HG03469 (cell line): ENCODE data around the gene NRL.

Experiments
- ATAC-seq: cut with Tn5 transposase; IDR thresholded peaks from one replicate; pipeline ENCODE4 v1.9.1; 2021; ENCODE audit warnings: mild to moderate bottlenecking, moderate library complexity, moderate number of reproducible peaks; ENCODE audit not compliant: unreplicated experiment

NRL gene

DNA sequence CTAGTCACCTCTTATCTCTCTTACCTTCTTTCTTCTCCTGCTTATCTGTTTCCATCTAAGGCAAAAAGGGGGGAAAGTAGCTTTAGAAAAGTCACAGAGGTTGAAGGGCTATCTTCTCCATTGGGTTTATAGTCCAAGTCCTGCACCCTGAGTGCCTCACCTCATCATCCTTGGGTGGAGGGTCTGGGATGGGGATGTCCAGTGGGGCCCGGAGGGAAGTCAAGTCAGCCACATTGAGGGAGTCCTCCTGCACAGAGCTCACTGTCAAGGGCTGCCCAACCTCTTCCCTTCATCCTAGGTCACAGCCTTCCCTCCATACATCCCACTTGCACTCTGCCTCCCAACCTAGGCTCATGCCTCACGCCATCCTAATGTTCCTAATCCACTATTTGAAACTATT, 30.5 kb upstream of the NRL start:
- ATAC-seq, result no peak

DNA sequence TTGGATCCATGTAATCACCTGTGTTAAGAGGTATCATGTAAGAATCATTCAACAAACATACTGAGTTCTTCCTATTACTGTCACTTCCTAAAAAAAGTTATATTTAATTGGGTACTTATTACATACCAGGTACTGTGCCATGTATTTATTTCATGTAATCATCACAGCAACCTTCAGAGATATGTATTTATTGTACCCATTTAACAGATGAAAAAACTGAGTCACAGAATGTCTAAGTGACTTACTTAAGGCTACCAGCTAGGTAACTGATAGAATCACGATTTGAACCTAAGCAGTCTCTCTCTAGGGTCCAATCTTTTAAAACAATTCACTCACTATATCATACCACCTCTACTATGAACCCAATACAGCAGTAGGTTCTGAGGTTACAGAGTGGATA, 29.7 kb upstream of the NRL start:
- no peak for ATAC-seq

DNA sequence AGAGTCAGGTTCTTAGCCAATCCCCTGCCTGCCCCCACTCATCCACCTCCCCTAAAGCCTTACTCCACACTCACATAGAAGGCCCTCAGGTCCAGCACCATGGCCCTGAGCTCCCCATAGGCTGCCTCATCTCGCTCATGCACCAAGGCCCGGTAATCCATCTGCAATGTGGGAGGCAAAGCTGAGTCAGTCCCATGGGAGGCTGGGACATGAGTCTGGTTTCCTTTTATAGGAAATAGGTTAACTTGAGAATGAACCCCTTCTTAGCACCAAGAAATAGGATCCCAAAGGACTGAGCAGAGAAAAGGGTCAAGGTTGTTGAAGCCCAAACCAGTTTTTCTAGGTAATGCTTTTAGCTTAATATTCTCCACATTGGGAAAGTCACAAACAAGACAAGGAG, 28.8 kb upstream of the NRL start:
- ATAC-seq, result no peak

DNA sequence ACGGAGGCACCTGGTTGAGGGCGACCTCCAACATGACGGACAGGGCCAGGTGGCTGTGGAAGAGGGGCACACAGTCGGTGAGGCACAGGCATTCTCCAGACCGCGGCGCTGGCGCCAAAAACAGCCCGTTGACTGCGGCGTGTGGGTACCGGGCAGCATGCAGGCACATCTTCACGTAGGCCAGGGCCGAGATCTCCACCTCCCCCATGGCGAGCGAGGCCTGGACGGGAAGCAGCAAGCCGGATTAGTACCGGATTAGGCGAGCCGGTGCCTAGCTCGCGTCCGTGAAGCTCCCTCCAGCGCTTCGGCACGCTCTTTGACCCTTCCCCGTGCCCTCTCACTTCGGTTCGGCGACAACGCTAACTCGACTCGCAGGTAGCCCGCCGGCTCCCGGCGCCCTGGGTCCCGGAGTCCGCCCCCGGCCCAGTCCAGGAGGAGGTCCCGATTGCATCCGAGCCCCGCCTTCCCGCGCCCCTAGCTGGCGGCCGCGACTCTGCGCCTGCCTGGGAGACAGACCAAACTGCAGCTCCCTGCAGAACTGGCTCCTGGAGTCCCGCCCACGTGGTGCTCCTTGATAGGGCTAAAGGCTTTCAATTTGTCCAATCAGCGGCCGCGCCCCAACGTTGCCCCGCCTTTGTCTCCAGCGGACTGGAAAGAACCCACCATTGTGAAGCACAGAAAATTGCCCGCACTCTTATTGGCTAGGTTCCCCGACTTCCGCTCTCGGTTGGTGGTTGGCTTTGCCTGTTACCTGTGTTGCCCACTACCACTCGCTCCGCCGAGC, 26.5 kb upstream of the NRL start, which contains the start of gene EMC9:
Gene EMC9, minus strand, starts transcription at position 495 of the 784 bp plus-strand sequence. Its CDS starts 287 bp downstream, at position 208.
- ATAC-seq, result peak; percentile 71

DNA sequence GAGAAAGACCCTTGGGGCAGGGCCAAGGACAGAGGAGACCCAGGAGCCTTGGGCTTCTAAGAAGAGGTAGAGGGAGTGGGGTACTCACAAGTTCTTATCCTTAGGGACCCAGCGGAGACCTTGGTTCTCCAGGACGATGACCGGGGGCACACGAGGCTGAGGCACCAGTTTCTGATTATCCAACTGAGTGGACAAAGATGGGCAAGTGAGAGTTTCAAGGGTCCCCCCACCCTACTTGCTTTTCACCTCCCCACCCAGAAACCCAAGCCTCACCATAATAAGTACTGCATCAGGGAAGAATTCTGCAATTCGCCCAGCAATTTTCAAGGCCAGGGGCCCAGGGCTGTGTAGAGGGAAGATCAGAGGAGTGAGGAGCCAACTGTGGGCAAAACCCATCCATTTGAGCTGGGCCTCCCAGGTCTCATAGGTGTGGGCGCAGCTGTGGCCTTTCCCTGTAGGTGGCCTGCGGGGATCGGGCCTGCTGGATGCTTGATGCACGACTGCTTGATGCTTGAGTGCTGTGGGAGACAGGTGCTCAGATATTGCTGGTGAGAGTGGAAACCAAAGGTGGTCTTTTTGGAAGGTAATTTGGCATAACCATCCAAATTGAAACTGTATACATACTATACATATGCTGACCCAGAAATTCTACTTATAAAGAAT, 24.7 kb upstream of the NRL start:
- ATAC-seq, result no peak

DNA sequence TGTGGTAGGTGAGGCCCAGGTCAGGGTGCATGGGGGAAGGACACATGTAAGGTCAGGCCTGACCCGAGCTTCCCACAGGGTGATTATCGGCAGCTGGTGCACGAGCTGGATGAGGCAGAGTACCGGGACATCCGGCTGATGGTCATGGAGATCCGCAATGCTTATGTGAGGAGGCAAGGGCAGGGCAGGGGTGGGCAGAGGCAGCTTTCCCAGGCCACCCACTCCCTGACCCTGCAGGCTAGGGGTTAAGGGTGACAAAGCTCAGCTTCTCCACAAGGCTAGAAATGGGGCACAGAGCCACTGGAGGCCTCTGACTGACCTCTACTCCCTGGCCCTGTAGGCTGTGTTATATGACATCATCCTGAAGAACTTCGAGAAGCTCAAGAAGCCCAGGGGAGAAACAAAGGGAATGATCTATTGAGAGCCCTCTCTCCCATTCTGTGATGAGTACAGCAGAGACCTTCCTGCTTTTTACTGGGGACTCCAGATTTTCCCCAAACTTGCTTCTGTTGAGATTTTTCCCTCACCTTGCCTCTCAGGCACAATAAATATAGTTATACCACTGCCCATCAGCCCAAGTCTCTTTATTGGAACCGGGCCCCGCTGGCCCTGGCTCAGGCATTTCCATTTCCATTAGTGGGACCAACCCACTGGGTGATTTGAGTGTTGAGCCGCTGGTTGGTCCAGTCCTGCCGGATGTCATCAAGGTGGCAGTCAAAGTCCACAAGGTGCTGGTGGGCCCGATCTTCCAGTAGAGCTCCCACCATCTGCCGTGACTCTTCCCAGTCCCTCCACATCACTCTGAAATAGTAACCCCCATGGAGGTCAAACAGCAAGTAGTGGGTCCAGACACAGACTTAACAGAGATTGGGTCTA, 23.9 kb upstream of the NRL start:
- ATAC-seq, result no peak

DNA sequence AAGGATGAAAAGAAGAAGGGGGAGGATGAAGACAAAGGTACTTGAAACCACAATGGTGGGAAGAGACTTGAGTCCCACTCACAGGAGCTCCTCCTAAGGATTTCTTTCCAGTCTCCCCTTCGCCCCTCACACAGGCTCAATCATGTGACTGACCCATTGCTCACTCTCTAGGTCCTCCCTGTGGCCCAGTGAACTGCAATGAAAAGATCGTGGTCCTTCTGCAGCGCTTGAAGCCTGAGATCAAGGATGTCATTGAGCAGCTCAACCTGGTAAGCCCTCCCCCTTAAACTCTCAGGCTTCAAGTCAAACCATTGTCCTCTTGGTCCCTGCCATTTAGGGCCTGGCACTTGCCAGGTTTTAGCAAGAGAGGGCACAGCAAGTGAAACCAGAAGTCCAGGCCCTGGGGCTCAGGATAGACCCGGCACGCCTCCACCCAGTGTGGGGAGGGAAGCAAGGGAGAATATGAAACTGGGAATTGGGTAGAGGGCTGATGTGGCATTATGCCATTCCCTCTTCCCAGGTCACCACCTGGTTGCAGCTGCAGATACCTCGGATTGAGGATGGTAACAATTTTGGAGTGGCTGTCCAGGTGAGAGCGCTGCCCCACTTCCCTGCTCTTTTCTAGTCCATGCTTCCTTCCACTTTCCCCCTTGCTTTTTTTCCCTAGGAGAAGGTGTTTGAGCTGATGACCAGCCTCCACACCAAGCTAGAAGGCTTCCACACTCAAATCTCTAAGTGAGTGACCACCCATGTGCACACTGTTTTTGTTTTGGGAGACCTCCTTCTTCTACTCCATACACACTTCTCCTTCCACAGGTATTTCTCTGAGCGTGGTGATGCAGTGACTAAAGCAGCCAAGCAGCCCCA, 23.0 kb upstream of the NRL start:
- no peak for ATAC-seq

DNA sequence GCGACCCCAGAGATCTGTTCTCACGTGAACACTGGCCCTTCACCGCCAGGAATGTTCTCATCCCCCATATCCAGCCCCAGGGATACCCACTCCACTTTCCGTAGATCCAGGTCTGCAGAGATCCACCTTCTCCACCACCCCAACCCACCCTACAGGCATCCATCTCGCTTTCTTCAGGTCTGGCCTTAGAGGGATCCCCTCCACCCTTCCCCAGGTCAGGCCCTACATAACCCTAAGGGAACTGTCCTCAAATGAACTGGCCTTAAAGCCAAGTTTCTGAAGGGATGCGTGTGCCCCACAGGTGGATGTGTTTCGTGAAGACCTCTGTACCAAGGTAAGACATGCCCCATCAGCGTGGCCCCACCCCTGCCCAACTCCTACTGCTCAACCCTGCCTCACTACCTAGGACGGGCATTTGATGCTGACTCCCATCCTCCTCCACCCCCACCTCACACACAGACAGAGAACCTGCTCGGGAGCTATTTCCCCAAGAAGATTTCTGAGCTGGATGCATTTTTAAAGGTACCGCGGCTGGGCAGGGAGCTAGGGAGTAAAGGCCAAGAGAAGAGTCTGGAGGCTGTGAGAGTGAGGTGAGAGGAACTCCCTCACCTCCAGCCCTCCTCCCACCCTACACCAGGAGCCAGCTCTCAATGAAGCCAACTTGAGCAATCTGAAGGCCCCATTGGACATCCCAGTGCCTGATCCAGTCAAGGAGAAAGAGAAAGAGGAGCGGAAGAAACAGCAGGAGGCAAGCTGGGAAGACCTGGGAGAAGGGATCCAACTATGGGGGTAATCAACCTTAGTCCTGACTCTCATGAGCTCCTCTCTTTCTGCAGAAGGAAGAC, 22.2 kb upstream of the NRL start:
- no peak for ATAC-seq

DNA sequence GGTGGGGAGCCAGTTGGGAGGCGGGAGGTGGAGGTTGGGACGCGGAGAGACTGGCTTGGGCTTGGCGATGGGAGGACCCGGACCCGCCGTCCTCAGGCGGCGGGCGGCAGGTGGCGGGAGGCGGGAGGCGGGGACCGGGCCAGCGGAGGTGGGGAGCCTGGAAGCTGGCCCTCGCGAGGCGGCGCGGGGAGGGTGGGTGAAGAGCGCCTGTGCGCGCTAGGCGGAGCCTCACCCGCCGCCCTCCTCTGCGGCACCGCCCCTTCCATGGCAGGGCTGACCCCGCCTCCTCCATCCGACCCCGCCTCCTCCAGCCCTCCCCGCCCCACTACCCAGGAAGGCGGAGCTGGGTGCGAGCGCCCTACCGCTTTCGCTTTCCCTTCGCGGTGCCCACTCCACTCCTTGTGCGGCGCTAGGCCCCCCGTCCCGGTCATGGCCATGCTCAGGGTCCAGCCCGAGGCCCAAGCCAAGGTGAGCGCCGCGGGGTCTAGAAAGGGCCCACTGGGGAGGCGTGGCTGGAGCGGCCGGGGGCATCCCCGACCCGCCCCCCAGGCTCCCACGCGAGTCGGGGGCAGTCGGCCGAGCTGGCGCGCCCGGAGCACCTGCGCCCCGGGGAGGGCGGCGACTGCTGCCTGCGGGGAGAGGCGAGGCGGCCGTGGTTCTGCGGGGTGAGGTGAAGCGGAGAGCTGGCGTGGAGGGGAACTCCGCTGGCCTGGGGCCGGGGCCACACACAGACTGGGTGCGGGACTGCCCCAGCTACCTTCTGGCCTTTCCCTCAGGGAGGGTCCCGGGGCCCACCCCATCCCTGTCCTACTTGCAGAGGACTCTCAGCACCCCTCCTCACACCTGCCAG, 21.3 kb upstream of the NRL start, which contains the start of gene PSME1:
Gene PSME1, plus strand, starts transcription at position 361 of the 850 bp plus-strand sequence. Its CDS starts 69 bp downstream, at position 430.
- peak; percentile 35 for ATAC-seq

DNA sequence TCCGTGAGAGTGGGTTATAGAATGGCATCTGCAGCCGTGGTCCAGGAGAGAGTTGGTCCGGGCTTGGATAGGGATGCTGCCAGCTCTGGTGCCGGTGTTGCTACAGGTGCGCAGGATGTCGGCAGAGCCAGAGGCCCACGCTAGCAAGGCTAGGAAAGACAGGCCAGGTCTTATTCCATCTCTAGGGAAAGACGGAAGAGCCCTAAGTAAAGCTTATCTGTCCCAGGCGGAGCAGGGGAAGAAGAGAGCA, 20.8 kb upstream of the NRL start:
- ATAC-seq, result no peak

DNA sequence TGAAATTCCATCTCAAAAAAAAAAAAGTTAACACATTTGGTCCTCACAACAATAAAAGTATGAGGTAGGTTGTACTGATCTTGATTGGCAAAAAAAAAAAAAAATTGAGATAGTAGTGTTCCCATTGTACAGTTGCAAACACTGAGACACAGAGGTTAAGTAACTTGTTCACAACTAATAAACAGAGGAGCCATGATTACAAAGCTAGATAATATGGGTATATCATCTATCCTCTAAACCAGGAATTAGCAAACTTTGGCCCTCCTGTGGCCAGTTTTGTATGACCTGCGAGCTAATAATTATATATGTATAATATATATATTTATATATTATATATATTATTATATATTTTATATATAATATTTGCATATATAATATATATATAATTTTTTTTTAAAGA, 19.0 kb upstream of the NRL start:
- no peak for ATAC-seq

DNA sequence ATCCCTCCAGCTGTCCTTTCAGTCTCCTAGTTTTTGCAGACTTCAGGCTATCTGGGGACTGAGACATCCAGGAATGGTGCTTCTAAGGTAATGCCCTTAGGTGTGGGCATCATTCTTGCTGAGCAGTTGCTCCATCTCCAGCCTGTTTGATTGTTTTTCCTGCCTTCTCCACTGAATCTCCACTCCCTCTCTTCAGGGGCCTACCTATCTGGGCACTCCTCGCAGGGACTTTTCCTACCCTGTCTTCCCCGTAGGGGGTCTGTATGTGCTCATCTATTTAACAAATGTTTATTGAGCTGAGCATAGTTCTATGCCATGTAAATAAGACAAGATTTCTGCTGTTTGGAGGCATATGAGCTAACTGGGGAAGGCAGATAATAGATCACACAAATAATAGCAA, 18.2 kb upstream of the NRL start:
- no peak for ATAC-seq

DNA sequence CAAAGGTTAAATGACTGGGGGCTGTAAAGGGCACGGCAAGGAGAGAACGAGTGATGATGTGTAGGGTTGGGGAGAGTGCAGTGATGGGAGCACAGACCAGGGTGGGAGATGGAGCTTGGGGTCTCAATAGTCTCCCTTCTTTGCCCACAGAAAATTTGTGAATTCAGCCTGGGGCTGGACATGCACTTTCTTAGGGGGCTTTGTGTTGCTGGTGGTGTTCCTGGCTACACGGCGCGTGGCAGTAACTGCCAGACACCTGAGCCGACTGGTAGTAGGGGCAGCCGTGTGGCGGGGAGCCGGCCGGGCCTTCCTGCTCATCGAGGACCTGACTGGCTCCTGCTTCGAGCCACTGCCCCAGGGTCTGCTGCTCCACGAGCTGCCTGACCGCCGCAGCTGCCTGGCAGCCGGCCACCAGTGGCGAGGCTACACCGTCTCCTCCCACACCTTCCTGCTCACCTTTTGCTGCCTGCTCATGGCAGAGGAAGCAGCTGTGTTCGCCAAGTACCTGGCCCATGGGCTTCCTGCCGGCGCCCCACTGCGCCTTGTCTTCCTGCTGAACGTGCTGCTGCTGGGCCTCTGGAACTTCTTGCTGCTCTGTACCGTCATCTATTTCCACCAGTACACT, 17.4 kb upstream of the NRL start:
- ATAC-seq, result no peak

DNA sequence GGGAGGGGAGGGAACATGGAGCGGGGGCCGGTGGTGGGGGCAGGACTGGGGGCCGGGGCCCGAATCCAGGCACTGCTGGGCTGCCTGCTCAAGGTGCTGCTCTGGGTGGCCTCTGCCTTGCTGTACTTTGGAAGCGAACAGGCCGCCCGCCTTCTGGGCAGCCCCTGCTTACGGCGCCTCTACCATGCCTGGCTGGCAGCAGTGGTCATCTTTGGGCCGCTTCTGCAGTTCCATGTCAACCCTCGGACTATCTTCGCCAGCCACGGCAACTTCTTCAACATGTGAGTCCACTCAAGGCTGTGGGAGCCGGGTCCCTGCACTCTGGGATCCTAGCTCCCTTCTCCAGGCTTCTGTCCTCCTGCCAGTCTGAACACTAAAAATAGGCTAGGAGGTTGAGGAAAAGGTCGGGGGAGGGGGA, 16.8 kb upstream of the NRL start:
- no peak for ATAC-seq

DNA sequence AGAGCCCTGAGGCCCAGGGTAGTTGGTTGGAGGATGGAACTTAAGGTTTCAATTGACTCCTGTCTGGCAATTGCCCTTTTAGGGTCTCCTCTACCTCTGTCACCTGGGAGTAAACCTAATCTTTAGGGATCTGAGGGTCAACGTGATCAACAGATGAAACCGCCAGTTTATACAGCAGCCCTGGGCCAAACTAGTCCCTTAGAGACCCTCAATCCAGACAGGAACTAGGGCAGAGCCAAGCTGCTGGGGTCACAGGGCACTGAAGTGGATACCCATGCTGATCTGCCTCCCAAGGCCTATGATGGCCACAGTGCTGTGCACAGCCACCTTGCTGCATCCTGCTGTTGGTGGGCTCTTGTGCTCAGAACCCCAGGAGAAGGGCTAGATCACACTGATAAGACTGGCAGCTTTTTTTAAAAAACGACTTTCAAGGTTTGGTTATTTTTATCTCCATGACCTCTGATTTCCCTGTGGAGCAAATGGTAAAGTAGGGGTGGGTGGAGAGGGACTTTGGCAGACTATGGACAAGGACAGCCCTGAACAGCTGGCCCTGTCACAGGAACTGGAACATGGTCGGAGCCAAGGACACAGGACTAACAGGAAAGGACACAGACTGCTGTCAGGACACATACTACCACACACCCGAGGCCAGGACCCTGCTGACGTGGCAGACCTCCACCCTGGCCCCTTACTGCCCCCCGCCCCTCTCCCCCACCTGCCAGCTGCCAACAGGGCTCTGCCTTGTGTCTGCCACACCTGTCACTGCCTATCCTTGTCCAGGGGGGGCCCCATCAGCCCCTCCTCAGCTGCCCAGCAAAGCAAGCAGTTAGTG, 16.2 kb upstream of the NRL start:
- ATAC-seq, result no peak

DNA sequence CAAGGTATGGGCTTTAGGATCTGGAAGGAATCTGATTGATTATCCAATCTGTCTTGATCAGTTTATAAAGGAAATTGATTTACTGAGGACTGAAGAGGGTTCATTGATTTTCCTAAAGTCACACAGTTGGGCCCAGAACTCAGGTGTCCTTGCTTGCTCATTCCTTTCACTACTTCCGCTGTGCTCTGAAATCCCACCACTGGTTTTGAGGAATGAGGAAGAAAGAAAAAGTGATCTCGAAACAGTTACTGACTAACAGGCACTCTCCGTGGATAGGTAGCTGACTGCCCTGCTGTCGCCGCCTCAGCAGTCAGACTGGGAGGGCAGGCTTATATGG, 15.6 kb upstream of the NRL start, which contains the start of gene FITM1:
Gene FITM1, plus strand, starts transcription at position 280 of the 337 bp plus-strand sequence. CDS start 905 bp downstream, outside the sequence.
- no peak for ATAC-seq

DNA sequence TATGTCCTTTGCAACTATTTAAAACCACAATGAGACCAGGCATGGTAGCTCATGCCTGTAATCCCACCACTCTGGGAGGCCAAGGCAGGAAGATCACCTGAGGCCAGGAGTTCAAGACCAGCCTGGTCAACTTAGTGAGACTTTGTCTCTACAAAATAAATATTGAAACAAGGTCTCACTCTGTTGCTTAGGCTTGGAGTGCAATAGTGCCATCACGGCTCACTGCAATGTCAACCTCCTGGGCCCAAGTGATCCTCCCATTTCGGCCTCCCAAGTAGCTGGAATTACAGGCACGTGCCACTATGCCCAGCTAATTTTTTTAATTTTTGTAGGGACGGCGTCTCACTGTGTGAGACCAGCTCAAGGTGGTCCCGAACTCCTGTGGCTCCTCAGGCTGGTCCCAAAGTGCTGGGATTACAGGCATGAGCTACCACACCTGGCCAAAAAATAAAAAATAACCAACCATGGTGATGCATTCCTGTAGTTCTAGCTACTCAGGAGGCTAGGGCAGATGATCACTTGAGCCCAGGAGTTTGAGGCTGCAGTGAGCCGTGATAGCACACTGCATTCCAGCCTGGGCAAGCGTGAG, 14.8 kb upstream of the NRL start:
- ATAC-seq, result no peak
